RWPE2 (cell line): ENCODE measurements around the gene EFNA4.

Source experiments
- ATAC-seq: fragments of 200-7000 bp; cut with Tn5 transposase; 3 replicates; pipeline ENCODE4 v1.9.1; 2021; ENCODE audit warnings: low read depth
- DNase-seq: peaks from one replicate; pipeline ENCODE4 v3.0.0-alpha.2; 2020; ENCODE audit warnings: low spot score
- H3K27ac ChIP-seq: fragments of 450-650 bp; 2 replicates; pipeline ENCODE4 v1.5.1; 2017; ENCODE audit warnings: mild to moderate bottlenecking; ENCODE audit not compliant: poor library complexity, severe bottlenecking
- H3K27me3 ChIP-seq: fragments of 250-450 bp; sonication (Bioruptor Pico); 2 replicates; pipeline ENCODE4 v1.5.1; 2021; ENCODE audit warnings: mild to moderate bottlenecking, moderate library complexity; ENCODE audit not compliant: insufficient read depth, poor library complexity, severe bottlenecking
- H3K36me3 ChIP-seq: fragments of 250-450 bp; sonication (Bioruptor Pico); 2 replicates; pipeline ENCODE4 v1.5.1; 2020; ENCODE audit warnings: low read depth, mild to moderate bottlenecking, moderate library complexity
- H3K4me1 ChIP-seq: fragments of 250-450 bp; sonication (Bioruptor Pico); 2 replicates; pipeline ENCODE4 v1.5.1; 2021; ENCODE audit warnings: mild to moderate bottlenecking, moderate library complexity; ENCODE audit not compliant: insufficient read depth, poor library complexity, severe bottlenecking
- H3K4me3 ChIP-seq: fragments of 250-450 bp; sonication (Bioruptor Pico); 2 replicates; pipeline ENCODE4 v1.5.1; 2021; ENCODE audit warnings: mild to moderate bottlenecking, moderate library complexity; ENCODE audit not compliant: severe bottlenecking
- H3K9me3 ChIP-seq: fragments of 250-450 bp; sonication (Bioruptor Pico); 2 replicates; pipeline ENCODE4 v1.5.1; 2021; ENCODE audit warnings: mild to moderate bottlenecking, moderate library complexity; ENCODE audit not compliant: severe bottlenecking
- TF ChIP-seq, protein P1 (sequence below): fragments of 450-650 bp; IDR thresholded peaks from one replicate; pipeline ENCODE4 v1.5.1; 2017; ENCODE audit warnings: mild to moderate bottlenecking, moderate library complexity; ENCODE audit not compliant: poor library complexity, severe bottlenecking

EFNA4 gene

GRCh38 chr1:155037851-155038441, 25.6 kb upstream of the EFNA4 start:
- no peaks in the 10 kb centered on the region for H3K36me3 ChIP-seq
- peak overlapping the region; percentile 58 for H3K27ac ChIP-seq
- no peak overlapping the region for H3K4me3 ChIP-seq
- ATAC-seq (no peak), DNase-seq (no peak)
- no peaks in the 10 kb centered on the region for H3K27me3 ChIP-seq
- TF ChIP-seq, protein P1, sequence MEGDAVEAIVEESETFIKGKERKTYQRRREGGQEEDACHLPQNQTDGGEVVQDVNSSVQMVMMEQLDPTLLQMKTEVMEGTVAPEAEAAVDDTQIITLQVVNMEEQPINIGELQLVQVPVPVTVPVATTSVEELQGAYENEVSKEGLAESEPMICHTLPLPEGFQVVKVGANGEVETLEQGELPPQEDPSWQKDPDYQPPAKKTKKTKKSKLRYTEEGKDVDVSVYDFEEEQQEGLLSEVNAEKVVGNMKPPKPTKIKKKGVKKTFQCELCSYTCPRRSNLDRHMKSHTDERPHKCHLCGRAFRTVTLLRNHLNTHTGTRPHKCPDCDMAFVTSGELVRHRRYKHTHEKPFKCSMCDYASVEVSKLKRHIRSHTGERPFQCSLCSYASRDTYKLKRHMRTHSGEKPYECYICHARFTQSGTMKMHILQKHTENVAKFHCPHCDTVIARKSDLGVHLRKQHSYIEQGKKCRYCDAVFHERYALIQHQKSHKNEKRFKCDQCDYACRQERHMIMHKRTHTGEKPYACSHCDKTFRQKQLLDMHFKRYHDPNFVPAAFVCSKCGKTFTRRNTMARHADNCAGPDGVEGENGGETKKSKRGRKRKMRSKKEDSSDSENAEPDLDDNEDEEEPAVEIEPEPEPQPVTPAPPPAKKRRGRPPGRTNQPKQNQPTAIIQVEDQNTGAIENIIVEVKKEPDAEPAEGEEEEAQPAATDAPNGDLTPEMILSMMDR: no peak
- no peaks in the 10 kb centered on the region for H3K9me3 ChIP-seq
- H3K4me1 ChIP-seq: peaks cover 14% of the 10 kb centered on the region

- Histone ChIP-seq H3K4me3 (no peak overlapping the region), H3K9me3 (no peaks in the 10 kb centered on the region), H3K36me3 (no peaks in the 10 kb centered on the region), H3K27ac (peak overlapping the region; percentile 58), H3K27me3 (no peaks in the 10 kb centered on the region), H3K4me1 (peaks cover 14% of the 10 kb centered on the region)
- ATAC-seq: peak; percentile 97
- peak; percentile 81 for DNase-seq
- TF ChIP-seq, protein P1: no peak
Measured at GRCh38 chr1:155038602-155039307, 24.8 kb upstream of the EFNA4 start.

- H3K4me1 ChIP-seq: peaks cover 14% of the 10 kb centered on the region
- ATAC-seq (no peak), DNase-seq (no peak)
- peak overlapping the region; percentile 58 for H3K27ac ChIP-seq
- TF ChIP-seq, protein P1: no peak
- no peak overlapping the region for H3K4me3 ChIP-seq
- no peaks in the 10 kb centered on the region for H3K9me3 ChIP-seq
- H3K36me3 ChIP-seq: no peaks in the 10 kb centered on the region
- no peaks in the 10 kb centered on the region for H3K27me3 ChIP-seq
Measured at GRCh38 chr1:155039308-155039669, 24.3 kb upstream of the EFNA4 start.

DNA sequence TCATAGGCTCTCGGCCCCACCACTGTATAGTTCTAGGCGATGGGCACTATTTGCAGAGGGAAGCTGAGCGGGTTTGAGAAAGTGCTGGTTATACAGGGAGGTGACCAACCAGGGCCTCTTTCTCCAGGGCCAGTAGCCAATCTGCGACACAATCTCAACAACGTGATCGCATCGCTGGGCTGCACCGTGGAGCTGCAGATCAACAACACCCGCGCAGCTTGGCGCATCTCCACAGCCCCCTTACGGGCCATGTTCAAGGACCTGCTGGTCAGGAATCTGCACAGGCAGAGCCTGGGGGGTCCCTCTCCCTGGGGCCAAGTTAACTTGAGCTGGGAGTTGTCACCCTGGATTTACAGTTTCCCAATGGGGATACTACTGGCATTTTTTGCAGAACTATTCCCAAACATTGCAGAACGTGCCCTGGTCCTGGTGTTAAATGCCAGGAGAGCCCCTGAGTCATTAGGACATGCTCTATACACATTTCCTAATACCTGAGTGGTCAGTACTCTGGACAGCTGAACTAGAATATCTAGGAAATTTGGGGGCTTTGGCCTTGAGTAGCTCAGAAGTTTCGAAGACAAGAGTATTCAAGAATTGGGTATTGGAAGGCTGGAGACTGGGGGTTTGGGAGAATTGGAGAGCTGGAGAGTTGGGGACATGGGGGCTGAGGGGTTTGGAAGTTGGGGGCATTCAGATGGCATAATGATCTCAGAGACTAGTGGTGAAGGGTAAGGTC, 23.0 kb upstream of the EFNA4 start:
- TF ChIP-seq, protein P1: no peak
- H3K9me3 ChIP-seq: no peaks in the 10 kb centered on the region
- DNase-seq (no peak), ATAC-seq (no peak)
- no peak overlapping the region for H3K4me3 ChIP-seq
- H3K4me1 ChIP-seq: peaks cover 20% of the 10 kb centered on the region
- no peaks in the 10 kb centered on the region for H3K36me3 ChIP-seq
- no peak overlapping the region for H3K27ac ChIP-seq
- H3K27me3 ChIP-seq: no peaks in the 10 kb centered on the region
